ENCODE results near the gene RBM45.
"Not testable (repeated sequence)": the region's sequence is repeated elsewhere in the genome, so short reads cannot be mapped to it uniquely, and the experiment has no call there.

The RBM45 gene

DNA sequence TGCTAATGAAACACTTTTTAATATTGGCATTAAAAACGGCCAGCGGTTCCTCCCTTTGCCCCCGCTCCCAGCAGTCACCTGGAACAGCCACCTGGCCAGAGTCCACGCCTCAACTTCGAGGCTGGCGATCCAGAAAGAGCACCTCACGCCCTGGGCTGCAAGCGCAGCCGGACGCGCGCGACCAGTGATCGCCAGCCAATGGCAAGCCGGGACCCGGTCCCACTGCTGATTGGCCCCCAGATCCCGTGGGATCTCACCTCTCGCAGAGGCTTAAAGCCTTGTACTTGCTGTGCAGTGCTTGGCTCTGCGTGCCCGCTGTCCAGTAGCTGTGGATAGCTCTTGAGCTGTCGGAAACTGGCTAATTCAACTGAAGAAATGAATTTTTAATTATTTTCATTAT is 4.1 kb upstream of the RBM45 start:
- no peak for DNase-seq

DNA sequence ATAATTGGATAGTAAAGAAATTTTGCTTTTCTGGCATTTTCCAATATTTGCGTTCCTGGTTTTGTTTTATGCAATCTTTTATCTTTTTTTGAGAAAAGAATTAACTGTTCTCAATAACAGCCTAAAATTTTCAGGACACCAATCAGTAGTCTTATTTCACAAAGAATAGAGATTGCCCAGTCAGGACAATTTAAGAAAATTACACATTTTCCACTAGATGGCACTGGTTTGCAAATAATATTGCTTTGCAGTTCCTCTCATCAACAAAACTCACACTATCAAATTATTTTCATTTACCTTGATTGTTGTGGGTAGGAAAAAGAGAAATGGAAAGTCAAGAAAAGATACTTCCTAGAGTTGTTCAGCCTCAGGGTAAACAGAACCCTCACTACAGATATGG is 2.4 kb upstream of the RBM45 start:
- DNase-seq: no peak

DNA sequence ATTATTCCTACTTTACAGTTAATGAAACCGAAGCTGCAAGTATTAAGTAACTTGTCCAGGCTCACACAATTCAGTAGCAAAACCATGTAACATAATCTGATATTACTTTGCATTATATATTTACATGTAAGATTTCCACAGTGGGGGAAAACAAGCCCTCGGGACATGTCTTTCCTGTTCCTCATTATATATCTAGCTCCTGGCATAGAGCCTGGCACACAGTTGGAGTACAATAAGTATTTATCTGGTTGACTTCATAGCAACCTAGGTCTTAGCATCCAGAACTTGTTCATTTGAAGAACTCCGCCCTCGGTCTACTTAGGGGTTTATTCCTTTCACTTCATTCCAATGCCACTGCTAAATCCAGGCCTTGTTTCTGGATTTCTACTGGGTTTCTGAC is 1.6 kb upstream of the RBM45 start:
- no peak for DNase-seq

DNA sequence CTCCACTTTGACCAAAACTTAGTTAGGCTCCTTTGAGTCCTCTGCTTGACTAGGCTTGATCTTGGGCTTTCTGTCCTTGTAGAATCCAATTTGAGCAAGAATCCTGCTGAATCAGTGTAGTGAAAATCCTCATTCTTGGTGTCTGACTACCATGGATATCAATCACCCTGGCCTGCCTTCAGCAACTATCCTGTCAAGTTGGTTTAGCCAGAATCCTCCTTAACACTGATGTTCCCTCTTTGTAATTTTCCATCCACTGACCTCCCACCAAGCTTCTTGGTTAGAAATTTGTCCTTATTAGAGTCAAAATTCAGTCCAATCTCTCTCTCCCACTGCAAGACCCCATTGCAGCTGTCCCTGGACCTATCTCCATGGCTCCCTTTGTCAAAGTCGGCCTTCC is 494 bp upstream of the RBM45 start:
- no peak for DNase-seq

DNA sequence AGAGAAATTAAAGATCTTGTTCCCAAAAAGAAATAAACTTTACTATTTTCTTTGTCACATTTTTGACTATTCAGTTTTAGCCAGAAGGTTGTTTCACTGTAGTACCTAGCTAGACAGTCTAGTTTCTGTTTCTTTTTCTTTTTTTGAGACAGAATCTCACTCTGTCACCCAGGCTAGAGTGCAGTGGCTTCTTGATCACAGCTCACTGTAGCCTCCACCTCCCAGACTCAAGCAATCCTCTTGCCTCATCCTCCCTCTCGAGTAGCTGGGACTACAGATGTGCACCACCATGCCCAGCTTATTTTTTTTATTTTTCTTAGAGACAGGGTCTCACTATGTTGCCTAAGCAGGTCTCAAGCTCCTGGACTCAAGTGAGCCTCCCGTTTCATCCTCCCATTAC is 2.2 kb downstream of the RBM45 start:
- DNase-seq: no peak

DNA sequence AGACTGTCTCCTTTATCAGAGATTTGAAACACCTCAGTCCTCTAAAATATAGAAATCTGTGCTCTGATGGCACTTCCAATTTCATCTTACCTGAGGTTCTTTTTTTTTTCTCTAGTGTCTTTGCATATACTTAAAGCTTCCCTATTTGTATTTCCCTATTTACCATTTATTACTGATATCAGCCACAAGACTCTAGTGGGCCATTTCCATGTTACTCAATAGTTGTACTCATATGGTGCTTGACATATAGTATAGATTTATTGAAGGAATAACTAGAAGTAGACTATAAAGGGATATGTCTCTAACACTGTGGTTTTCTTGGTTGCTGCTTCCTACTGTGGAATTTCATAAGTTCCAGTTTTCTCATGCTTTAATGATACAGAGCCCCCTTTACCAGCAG is 3.0 kb downstream of the RBM45 start:
- DNase-seq: no peak

DNA sequence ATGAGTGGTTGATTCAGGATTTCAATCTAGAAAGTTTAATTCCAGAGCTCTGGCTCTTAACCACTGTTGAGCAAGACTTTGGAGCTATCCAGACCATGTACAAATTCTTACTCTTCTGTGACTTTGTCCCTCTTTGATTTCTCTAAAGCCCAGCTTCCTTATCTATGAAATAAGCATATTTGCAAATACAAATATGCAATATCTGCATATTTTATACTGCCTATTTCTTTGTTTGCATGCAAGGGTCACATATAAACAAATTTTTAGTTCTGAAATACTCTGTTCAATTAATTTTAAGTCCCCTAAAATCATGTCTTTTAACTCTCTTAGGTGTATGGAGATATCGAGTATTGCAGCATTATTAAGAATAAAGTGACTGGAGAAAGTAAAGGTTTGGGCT is 5.5 kb downstream of the RBM45 start:
- DNase-seq: no peak

DNA sequence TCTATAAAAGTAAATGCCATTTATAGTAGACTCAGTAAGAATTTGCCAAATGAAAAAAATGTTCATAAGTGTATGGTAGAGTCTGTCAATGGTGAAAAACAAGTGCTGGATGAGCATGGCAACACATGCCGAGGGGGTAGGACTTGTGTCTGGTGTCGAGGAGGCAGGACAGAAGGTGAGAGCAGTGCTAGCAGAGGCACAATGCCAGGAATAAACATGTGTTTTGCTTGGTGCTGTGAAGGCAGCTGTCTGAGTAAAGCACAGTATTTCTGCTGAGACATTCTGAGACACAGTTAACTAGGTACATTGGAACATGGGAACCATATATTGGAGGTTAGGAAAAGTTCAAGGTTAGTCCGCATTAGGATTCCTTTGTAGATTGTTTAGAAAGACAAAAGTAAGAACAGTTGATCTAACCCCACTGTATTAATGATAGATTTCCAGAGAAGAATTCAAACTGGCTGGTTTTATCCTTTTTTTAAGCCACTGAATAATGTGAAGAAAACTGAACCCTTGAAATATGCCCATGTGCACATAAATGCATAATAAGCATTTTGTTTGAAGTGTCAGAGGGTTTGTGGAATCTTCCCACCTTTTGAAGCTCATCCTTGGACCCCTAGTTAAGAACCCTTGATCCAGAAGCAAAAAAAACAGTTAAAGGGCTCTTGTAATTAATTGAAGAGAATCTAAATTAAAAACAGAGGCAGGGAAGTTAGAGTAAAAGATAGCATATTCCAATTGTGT is 7.1 kb downstream of the RBM45 start:
- no peak for DNase-seq

DNA sequence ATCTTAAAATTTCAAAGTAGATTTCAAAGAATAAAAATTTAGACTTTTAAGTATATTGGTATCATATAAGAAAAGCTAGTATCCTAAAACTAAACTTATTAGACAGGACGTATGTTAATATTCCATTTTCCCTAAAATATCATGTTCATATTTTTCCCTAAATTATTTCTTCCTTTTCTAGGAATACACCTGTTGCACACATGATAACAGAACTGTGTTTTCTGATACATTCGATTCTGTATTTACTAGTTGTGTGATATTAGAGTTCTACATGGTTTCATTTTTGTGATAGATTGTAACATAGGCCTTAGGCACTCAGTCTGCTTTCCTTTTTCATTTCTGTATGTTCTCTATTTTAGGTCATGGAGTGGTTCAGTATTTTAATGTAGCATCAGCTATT is 10.9 kb downstream of the RBM45 start:
- DNase-seq: no peak

DNA sequence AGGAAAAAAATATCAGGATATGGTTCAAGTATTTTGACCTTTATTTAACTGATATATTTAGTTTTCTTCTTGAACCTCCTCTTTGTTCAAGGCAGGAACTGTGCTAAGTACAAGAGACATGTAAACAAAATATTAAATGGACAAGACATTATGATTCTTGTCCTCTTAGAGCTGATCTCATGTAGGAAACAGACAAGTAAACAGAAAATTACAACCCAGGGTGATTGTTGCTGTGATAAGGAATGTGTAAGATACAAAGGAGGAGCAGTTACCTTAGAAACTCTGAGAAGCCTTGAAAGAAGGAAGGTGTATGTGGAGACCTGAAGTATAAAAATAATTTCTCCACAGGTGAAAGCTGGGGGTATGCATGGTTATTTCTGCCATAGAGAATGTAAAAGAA is 12.9 kb downstream of the RBM45 start:
- DNase-seq: no peak

DNA sequence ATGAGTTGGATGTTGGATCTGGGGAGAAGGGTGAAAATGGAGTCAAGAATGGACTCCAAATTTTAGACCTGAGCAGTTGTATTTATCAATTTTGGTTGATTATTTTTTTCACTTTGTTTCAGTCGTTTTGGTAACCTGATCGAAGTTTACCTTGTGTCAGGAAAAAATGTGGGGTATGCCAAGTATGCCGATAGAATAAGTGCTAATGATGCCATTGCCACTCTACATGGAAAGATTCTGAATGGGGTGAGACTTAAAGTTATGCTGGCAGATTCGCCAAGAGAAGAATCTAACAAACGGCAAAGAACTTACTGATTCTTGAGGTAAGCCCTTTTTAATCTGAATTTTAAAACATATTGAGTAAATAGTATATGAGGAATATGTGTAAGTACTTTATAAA is 13.6 kb downstream of the RBM45 start:
- no peak for DNase-seq

DNA sequence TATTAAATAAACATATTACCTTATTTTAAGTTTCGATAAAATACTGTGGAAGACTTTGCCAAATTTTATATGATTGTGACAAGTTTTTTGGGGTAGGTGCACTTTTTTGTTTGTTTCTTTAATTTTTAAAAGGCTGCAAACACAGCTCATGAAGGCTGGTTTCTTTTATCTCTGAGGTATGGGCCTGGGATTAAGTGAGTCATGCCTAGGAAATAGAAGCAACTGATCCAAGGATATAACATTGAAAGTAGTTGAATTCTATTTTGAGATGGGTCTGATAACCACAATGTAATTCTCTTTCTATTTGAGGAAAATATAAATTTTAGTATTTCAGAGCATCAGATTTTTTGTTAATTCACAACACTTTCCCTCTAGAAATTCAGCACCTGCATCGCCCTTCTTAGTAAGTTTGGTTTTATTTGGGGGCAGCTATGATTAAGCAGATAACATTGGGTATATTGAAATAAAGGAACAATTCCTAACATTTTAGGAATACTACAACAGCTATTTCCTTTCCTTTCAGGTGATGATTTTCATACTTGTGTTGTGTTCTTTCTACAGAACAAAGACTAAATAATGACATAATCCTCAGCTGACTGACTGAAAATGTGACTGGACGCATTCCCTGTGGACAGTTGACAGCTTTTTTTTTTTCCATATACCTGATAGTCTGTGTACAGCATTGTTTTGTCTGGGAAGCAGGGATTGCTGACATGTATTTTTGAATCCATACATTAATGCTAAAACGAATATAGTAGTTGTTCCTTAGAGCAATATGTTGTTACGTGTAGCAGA is 16.8 kb downstream of the RBM45 start:
- no peak for DNase-seq

DNA sequence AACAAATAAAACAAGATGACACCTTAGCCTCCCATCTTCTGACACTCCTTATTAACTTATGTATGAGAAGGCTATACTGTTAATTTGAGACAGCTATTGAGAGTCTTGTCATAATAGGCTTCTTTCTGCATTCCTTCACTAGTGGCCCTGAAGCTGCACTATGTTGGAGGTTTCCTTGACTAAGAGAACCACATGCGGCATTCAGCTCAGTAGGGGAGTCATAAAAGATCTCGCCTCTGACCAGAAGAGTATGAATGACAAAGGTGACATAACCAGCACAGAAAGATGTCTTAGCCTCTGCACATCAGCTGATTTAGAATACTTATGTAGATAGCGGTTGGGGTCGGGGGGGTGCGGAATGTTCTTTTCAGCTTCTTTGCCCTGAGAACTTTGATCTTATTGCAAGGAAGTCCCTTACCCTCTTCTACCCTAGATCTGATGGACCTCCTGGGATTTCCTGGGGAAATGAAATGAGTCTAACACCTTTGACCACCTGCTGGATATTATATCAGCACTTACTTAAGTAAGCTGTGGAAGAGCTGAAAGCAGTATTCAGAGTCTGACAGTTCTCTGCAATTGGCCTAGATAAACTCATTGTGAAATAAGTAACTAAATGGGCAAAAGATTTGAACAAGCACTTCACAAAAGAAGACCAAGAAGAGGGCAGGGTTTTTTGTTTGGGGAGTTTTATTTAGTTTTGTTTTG is 24.2 kb downstream of the RBM45 start:
- DNase-seq: no peak

DNA sequence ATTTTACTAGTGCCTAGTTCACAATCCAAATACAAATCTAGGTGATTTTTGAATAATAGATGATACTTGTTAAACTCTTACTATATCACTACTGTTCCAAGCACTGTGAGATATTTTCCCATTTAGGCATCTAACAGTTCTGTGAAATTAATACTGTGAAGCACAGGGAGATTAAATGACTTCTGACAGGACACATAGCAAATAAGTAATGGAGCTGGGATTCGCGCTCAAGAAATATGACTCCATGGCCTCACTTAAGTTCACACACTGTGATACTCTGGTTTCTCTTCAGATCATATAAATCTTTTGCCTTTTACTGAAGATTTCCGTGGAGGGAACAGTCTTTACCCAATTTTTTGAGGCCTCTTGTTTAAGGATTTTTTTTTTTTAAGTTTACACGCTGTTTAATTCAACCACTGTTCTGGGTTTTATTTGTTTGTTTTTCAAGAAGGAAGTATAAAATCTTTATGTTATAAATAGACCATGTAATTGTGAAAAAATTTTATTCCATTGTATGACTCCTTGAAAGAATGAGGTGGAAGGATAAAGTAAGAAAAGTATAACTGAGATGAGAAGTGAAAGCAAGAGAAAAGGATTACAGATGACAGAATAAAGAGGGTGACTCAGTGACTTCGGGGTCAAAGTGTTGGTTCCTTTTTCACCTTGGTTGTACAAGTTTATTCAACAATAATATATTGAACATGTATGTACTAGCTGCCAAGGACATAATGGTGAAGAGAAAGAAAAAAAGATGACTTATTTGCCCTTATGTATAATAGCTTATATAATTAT is 30.2 kb downstream of the RBM45 start:
- no peak for DNase-seq

DNA sequence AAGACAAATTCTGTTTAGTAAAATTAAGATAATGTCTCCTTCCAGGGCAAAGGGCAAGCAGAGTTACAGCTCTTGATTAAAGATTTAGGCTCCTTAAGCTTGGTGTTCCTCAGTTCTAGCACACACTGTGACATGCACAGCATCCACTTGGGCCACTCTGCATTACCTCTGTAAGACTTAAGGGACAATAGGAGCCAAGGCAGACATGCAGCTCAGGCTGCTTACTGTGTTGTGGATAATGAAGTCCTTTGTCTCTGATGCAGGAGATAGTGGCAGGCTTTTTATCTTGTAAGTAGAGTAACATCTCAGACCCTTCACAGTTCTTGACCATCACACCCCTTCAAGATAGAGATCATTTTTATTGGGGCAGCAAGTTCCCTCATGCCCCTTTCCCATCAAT is 31.2 kb downstream of the RBM45 start:
- no peak for DNase-seq

DNA sequence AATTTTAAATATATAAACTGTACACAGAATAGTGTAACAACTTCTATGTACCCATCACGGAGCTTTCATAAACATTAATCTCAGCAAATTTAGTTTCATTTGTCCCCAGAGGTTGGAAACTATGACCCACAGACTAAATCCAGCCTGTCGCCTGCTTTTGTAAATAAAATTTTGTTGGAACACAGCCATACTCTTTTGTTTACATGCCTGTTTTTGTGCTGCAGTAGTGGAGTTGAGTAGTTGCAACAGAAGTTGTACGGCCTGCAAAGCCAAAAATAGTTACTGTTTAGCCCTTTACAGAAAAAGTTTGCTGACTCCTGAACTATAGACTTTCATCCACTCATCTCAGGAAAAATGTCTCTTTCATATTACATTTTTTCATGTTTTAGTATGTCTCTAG is 39.8 kb downstream of the RBM45 start:
- no peak for DNase-seq

DNA sequence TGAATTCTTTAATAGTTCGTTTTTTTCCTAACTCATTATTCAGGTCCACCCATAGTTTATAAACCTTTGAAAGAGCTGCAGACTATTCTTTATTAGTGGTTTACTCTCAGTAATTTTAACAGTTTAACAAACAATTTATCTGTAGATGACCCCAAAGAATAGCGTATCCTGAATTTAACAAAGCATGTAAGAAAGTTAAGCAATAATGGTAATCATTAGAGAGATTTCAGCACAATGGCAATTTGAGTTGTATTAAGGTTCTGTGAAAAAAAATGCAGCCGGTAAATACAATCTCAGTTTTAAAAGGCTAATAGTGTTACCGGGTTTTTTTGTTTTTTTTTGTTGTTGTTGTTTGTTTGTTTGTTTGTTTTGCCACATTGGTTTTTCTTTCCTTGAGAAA is 40.3 kb downstream of the RBM45 start:
- no peak for DNase-seq

DNA sequence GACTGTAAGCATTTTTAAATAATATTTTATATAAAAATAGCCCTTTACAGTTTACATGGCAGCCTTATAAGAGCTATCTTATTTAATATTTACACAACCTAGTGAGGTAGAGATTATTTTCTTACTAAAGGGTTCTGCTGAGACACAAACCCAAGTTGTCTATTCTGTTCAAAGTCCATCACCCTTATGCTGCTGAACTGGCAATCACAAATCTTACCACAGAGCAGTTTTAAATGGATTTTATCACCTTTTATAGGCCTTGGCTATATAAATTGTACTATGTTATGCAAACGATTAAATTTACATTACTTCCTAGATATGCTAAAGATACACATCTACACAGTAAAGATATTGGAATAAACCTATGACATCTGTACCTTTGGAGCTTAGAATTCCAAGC is 40.7 kb downstream of the RBM45 start:
- no peak for DNase-seq

DNA sequence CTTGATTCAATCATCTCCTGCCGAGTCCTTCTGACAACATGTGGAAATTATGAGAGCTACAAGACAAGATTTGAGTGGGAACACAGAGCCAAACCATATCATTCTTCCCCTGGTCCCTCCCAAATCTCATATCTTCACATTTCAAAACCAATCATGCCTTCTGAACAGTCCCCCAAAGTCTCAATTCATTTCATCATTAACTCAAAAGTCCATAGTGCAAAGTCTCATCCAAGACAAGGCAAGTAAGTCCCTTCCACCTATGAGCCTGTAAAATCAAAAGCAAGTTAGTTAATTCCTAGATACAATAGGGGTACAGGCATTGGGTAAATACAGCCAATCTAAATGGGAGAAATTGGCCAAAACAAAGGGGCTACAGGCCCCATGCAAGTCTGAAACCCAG is 41.6 kb downstream of the RBM45 start:
- DNase-seq: not testable (repeated sequence)

DNA sequence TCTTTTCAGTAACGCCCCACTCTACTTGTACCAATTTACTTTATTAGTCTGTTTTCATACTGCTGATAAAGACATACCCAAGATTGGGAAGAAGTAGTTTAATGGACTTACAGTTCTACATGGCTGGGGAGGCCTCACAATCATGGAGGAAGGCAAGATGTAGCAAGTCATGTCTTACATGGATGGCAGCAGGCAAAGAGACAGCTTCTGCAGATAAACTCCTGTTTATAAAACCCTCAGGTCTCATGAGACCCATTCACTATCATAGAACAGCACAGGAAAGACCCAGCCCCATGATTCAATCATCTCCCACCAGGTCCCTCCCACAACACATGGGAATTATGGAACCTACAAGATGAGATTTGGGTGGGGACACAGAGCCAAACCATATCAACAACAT is 43.3 kb downstream of the RBM45 start:
- DNase-seq: no peak

DNA sequence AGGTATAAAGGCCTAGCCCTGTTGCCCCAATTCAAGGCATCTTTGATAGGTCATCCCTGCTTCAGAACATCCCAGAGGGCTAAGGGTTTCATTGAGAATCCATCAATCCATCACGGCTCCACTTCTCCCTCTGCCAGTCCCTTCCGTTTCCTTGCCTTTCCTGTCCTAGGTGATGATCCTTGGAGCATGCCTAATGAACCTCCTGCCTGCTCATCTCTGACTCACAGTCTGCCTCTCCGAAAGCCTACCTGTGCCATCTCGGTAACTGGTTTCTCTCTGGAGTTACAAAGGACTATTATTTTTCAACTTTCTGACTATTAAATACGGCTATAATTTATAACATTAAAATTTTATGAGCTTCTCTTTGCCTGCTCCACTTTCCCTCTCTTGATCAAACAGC is 45.3 kb downstream of the RBM45 start:
- DNase-seq: no peak

DNA sequence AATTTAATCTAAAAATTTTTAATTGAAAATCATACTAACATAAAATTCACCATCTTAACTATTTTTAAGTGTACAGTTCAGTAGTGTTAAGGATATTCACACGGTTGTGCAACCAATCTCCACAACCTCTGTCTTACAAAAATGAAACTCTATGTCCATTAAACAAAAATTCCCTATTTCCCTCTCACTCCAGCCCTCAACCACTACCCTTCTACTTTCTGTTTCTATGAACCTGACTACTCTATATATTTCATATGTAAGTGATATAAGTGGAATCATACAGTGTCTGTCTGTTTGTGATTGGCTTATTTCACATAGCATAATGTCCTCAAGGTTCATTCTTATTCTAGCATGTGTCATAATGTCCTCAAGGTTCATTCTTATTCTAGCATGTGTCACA is 47.7 kb downstream of the RBM45 start:
- no peak for DNase-seq

DNA sequence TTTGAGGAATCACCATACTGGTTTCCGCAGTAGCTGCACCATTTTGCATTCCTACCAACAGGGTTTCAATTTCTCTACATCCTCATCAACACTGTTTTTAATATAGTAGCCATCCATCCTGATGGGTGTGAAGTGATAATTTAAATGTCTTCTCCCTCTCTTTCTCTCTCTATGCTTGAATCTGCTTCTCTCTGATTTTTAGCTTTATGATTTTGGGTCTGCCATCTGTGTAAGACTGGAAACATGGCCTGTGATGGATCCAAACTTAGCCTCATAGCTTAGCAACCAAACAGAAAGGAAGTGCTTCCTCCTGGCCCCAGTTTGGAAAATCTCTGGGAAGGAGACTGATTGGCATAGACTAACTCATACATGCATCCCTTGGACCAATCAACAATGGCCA is 48.4 kb downstream of the RBM45 start:
- no peak for DNase-seq
